T-helper 9 cell (primary cell): ENCODE data around the gene MAGI1.

Experiments
- DNase-seq: peaks from one replicate; pipeline ENCODE4 v3.0.0-alpha.2; 2020

MAGI1 gene

GRCh38 chr3:65971293-65972252, 67.1 kb downstream of the MAGI1 start:
- no peak for DNase-seq

- DNase-seq, result no peak
Observed at GRCh38 chr3:65968996-65969395, 69.7 kb downstream of the MAGI1 start.

- DNase-seq, result no peak
Observed at GRCh38 chr3:65967451-65967850, 71.3 kb downstream of the MAGI1 start.

- no peak for DNase-seq
Observed at GRCh38 chr3:65964838-65965237, 73.9 kb downstream of the MAGI1 start.

GRCh38 chr3:65963787-65964677, 74.7 kb downstream of the MAGI1 start:
- no peak for DNase-seq

- no peak for DNase-seq
Observed at GRCh38 chr3:65961733-65962132, 77.0 kb downstream of the MAGI1 start.

- no peak for DNase-seq
Observed at GRCh38 chr3:65961128-65961527, 77.6 kb downstream of the MAGI1 start.

GRCh38 chr3:65960087-65960486, 78.6 kb downstream of the MAGI1 start:
- no peak for DNase-seq

GRCh38 chr3:65958216-65958615, 80.5 kb downstream of the MAGI1 start:
- no peak for DNase-seq

- no peak for DNase-seq
Observed at GRCh38 chr3:65955792-65956477, 82.8 kb downstream of the MAGI1 start.

- DNase-seq, result no peak
Observed at GRCh38 chr3:65953881-65954733, 84.6 kb downstream of the MAGI1 start.

GRCh38 chr3:65953301-65953812, 85.4 kb downstream of the MAGI1 start:
- no peak for DNase-seq

- no peak for DNase-seq
Observed at GRCh38 chr3:65952842-65953241, 85.9 kb downstream of the MAGI1 start.

GRCh38 chr3:65951836-65952505, 86.7 kb downstream of the MAGI1 start:
- no peak for DNase-seq

GRCh38 chr3:65950340-65951326, 88.1 kb downstream of the MAGI1 start:
- DNase-seq, result no peak

GRCh38 chr3:65948841-65949573, 89.7 kb downstream of the MAGI1 start:
- no peak for DNase-seq

GRCh38 chr3:65946438-65946837, 92.3 kb downstream of the MAGI1 start:
- DNase-seq, result no peak

- no peak for DNase-seq
Observed at GRCh38 chr3:65945953-65946352, 92.8 kb downstream of the MAGI1 start.

GRCh38 chr3:65945480-65945879, 93.2 kb downstream of the MAGI1 start:
- DNase-seq, result no peak
